Measurements from ENCODE around the gene PNP.
"Not testable (repeated sequence)": the region's sequence is repeated elsewhere in the genome, so short reads cannot be mapped to it uniquely, and the experiment has no call there.

PNP gene

DNA sequence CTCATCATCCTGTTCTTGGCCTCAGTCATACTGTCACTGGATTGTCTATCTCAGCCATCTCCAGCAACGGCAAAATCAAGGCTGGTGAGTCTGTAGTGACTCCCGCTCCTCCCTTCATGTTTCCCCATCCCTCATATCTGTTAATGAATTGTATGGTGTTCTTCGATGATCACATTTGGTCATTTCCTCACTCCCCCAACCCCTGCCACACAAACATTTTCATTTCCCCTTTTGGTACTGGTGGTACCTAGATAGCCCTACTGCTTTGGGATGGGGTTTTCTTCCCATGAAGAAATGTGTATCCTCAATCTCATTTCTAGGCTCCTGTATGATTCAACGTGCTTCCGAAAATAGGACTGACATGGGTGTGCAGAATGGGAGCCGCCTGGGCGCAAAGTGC, 30.5 kb upstream of the PNP start:
- Histone ChIP-seq H3K79me2 (ENCODE audit: insufficient read depth, low read depth) (no peaks in the 10 kb centered on the region), H3K27me3 (ENCODE audit: insufficient read depth, low read depth) (no peaks in the 10 kb centered on the region), H3K36me3 (ENCODE audit: insufficient read depth) (no peaks in the 10 kb centered on the region), H3K9ac (no peak overlapping the region), H3K4me3 (IDR thresholded peaks at IDR 0.05; ENCODE audit: insufficient read depth, low read depth, low read length) (no peak overlapping the region), H4K20me1 (ENCODE audit: insufficient read depth) (no peaks in the 10 kb centered on the region), H2AFZ (ENCODE audit: low read depth) (no peak overlapping the region), H3K4me1 (ENCODE audit: low read depth, poor library complexity, severe bottlenecking) (no peaks in the 10 kb centered on the region), H3K4me2 (no peak overlapping the region), H3K27ac (no peak overlapping the region)
- TF ChIP-seq, protein P1, sequence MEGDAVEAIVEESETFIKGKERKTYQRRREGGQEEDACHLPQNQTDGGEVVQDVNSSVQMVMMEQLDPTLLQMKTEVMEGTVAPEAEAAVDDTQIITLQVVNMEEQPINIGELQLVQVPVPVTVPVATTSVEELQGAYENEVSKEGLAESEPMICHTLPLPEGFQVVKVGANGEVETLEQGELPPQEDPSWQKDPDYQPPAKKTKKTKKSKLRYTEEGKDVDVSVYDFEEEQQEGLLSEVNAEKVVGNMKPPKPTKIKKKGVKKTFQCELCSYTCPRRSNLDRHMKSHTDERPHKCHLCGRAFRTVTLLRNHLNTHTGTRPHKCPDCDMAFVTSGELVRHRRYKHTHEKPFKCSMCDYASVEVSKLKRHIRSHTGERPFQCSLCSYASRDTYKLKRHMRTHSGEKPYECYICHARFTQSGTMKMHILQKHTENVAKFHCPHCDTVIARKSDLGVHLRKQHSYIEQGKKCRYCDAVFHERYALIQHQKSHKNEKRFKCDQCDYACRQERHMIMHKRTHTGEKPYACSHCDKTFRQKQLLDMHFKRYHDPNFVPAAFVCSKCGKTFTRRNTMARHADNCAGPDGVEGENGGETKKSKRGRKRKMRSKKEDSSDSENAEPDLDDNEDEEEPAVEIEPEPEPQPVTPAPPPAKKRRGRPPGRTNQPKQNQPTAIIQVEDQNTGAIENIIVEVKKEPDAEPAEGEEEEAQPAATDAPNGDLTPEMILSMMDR (conservative IDR thresholded peaks at IDR 0.05; ENCODE audit: low read depth, low read length) = no peak

- Histone ChIP-seq H3K9ac (no peak overlapping the region), H3K79me2 (ENCODE audit: insufficient read depth, low read depth) (no peaks in the 10 kb centered on the region), H3K27me3 (ENCODE audit: insufficient read depth, low read depth) (no peaks in the 10 kb centered on the region), H4K20me1 (ENCODE audit: insufficient read depth) (no peaks in the 10 kb centered on the region), H2AFZ (ENCODE audit: low read depth) (no peak overlapping the region), H3K4me1 (ENCODE audit: low read depth, poor library complexity, severe bottlenecking) (no peaks in the 10 kb centered on the region), H3K27ac (no peak overlapping the region), H3K4me2 (no peak overlapping the region), H3K4me3 (IDR thresholded peaks at IDR 0.05; ENCODE audit: insufficient read depth, low read depth, low read length) (no peak overlapping the region), H3K36me3 (ENCODE audit: insufficient read depth) (no peaks in the 10 kb centered on the region)
- TF ChIP-seq, protein P1 (conservative IDR thresholded peaks at IDR 0.05; ENCODE audit: low read depth, low read length) = no peak
These were observed 28.7 kb upstream of the PNP start for GRCh38 chr14:20440465-20440864.

DNA sequence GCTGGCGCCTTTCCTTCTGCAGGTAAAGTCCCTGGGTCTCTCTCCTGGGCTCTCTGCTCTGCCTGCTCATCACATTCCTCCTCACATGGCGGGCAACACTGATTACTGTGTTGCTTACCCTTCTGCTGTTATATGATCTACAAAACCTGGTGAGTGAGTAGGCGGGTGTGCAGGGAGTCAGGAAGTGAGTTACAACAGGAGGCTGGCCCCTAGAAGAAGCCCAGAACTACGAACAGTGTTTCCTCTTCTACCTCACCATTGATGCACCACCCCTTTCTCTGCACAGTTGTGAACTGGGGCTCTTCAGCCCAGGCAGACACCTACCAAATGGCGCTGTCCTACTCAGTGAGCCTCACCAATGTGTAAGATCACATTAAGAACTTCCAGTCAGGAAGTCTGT, 28.3 kb upstream of the PNP start:
- no peak overlapping the region for H2AFZ ChIP-seq (ENCODE audit: low read depth)
- TF ChIP-seq, protein P1 (conservative IDR thresholded peaks at IDR 0.05; ENCODE audit: low read depth, low read length) = no peak
- no peak overlapping the region for H3K4me2 ChIP-seq
- H3K4me3 ChIP-seq (IDR thresholded peaks at IDR 0.05; ENCODE audit: insufficient read depth, low read depth, low read length) = no peak overlapping the region
- H3K27ac ChIP-seq = no peak overlapping the region
- no peaks in the 10 kb centered on the region for H3K36me3 ChIP-seq (ENCODE audit: insufficient read depth)
- no peaks in the 10 kb centered on the region for H4K20me1 ChIP-seq (ENCODE audit: insufficient read depth)
- no peaks in the 10 kb centered on the region for H3K79me2 ChIP-seq (ENCODE audit: insufficient read depth, low read depth)
- no peaks in the 10 kb centered on the region for H3K4me1 ChIP-seq (ENCODE audit: low read depth, poor library complexity, severe bottlenecking)
- H3K27me3 ChIP-seq (ENCODE audit: insufficient read depth, low read depth) = no peaks in the 10 kb centered on the region
- no peak overlapping the region for H3K9ac ChIP-seq

DNA sequence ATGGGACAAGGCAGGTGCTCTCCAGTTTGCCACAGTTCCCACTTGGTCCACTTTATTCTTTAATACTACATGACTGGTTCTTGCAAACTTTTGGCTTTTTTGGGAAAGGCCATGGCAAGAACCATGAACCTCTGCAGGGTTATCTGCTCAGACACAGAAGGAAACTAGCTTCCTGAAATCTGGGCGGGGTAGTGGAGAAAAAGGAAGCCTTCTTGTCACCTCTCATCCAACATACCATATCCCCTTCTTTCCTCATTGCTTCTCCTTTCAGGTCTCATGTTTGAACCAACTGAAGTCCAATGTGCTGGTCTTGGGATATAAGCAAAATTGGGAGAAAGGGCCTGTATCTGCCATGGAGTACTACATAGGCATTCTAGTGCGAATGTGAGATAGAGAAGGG, 27.7 kb upstream of the PNP start:
- H2AFZ ChIP-seq (ENCODE audit: low read depth) = no peak overlapping the region

DNA sequence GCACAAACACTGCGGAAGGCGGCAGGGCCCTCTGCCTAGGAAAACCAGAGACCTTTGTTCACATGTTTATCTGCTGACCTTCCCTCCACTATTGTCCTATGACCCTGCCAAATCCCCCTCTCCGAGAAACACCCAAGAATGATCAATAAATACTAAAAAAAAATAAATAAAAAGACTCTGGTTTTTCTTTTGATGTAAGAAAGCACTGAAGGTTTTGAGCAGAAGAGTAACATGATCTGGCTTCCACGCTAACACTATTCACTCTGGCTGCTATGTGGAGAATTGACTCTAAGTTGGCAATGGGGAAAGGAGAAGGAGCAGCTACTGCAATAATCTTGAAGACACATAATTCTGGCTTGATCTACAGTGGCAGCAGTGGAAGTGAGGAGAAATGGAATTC, 25.6 kb upstream of the PNP start:
- H3K27me3 ChIP-seq (ENCODE audit: insufficient read depth, low read depth); H2AFZ ChIP-seq (ENCODE audit: low read depth); H3K4me2 ChIP-seq; H3K79me2 ChIP-seq (ENCODE audit: insufficient read depth, low read depth); H4K20me1 ChIP-seq (ENCODE audit: insufficient read depth); H3K9ac ChIP-seq; H3K4me3 ChIP-seq (IDR thresholded peaks at IDR 0.05; ENCODE audit: insufficient read depth, low read depth, low read length); H3K27ac ChIP-seq; H3K4me1 ChIP-seq (ENCODE audit: low read depth, poor library complexity, severe bottlenecking); H3K36me3 ChIP-seq (ENCODE audit: insufficient read depth): not testable (repeated sequence)

More for the DNA sequence above, 27.7 kb upstream of the PNP start:
- TF ChIP-seq, protein P1 (conservative IDR thresholded peaks at IDR 0.05; ENCODE audit: low read depth, low read length) = no peak
- Histone ChIP-seq H4K20me1 (ENCODE audit: insufficient read depth) (no peaks in the 10 kb centered on the region), H3K4me2 (no peak overlapping the region), H3K79me2 (ENCODE audit: insufficient read depth, low read depth) (no peaks in the 10 kb centered on the region), H3K9ac (no peak overlapping the region), H3K36me3 (ENCODE audit: insufficient read depth) (no peaks in the 10 kb centered on the region), H3K4me3 (IDR thresholded peaks at IDR 0.05; ENCODE audit: insufficient read depth, low read depth, low read length) (no peak overlapping the region), H3K27ac (no peak overlapping the region), H3K4me1 (ENCODE audit: low read depth, poor library complexity, severe bottlenecking) (no peaks in the 10 kb centered on the region), H3K27me3 (ENCODE audit: insufficient read depth, low read depth) (no peaks in the 10 kb centered on the region)

Measured in KMS-11 (cell line).